Gastroesophageal sphincter (tissue), 4 donors: ENCODE results near the gene THYN1. TPM values are rescaled to one million over a fixed set of nuclear protein-coding genes. Genes with fewer than 3 reads are reported as not detected.
"Not testable (repeated sequence)": the region's sequence is repeated elsewhere in the genome, so short reads cannot be mapped to it uniquely, and the experiment has no call there.

ENCODE experiments used
- ATAC-seq: fragments of 150-250 bp; one replicate; pipeline ENCODE4 v1.9.1; 2016; ENCODE audit warnings: mild to moderate bottlenecking, moderate library complexity
- H3K27ac ChIP-seq, 4 donors: fragments of 200-600 bp; sonication (generic) in 3 of 4; 1 replicate in 3 of 4; 2 replicates in 1 of 4; pipeline ENCODE4 v1.5.1; 2016 to 2019
- H3K27me3 ChIP-seq: fragments of 200-600 bp; sonication (generic); one replicate; pipeline ENCODE4 v1.5.1; 2019
- H3K36me3 ChIP-seq, 2 donors: fragments of 200-600 bp; sonication (generic); one replicate each; pipeline ENCODE4 v1.5.1; 2019; ENCODE audit warnings: control low read depth in 1 of 2
- H3K4me1 ChIP-seq, 3 donors: fragments of 200-600 bp; sonication (generic); 1 replicate in 2 of 3; 2 replicates in 1 of 3; pipeline ENCODE4 v1.5.1; 2016 to 2019; ENCODE audit warnings: control low read depth in 2 of 3
- H3K4me3 ChIP-seq, 2 donors: fragments of 200-600 bp; sonication (generic); one replicate each; pipeline ENCODE4 v1.5.1; 2019; ENCODE audit warnings: mild to moderate bottlenecking in 1 of 2, moderate library complexity in 1 of 2
- H3K9me3 ChIP-seq, 3 donors: fragments of 200-600 bp; sonication (generic); one replicate each; pipeline ENCODE4 v1.5.1; 2017 to 2019; ENCODE audit warnings: control low read depth in 2 of 3
- CTCF ChIP-seq, 4 experiments: fragments of 200-600 bp in 2 of 4; fragments of 450-650 bp in 2 of 4; sonication (generic) in 1 of 4; IDR thresholded peaks; one replicate each; pipeline ENCODE4 v1.5.1; 2017 to 2019; ENCODE audit warnings: antibody characterized with exemption in 4 of 4, mild to moderate bottlenecking in 2 of 4, moderate library complexity in 2 of 4
- EP300 ChIP-seq: sonication (generic); formaldehyde crosslinking; IDR thresholded peaks from one replicate; pipeline ENCODE4 v1.6.1; 2017; ENCODE audit warnings: antibody characterized with exemption, mild to moderate bottlenecking
- POLR2A ChIP-seq, 2 donors: fragments of 450-650 bp; IDR thresholded peaks; one replicate each; pipeline ENCODE4 v1.6.1; 2017; ENCODE audit warnings: antibody characterized with exemption in 2 of 2, mild to moderate bottlenecking in 2 of 2, moderate library complexity in 1 of 2
- POLR2AphosphoS5 ChIP-seq: sonication (generic); formaldehyde crosslinking; IDR thresholded peaks from one replicate; pipeline ENCODE4 v1.6.1; 2017; ENCODE audit warnings: antibody characterized with exemption
- WGBS, 2 donors: methylation state at CpG; one replicate each; pipeline ENCODE4 v1.1.5; 2018; ENCODE audit warnings: low coverage in 1 of 2; 5-methylcytosine and 5-hydroxymethylcytosine counted together
- total RNA-seq, 4 donors: library from RNA; depleted of rRNA; stranded (reverse); fragments of >200 nt; gene quantifications; one replicate each; pipeline ENCODE4 v1.1.0, GENCODE V29; 2016

Gene THYN1
- total RNA-seq, 4 donors from 2014 or later, result 54.0 to 74.4 (median 55.4) TPM

GRCh38 chr11:134261626-134262488 is 8.7 kb upstream of the THYN1 start:
- WGBS, 2 donors, result 86 to 97% methylated on average over 5 to 9 of the region's 14 CpGs
- TF ChIP-seq EP300 (no peak), CTCF (IDR thresholded peaks at IDR 0.05) (peak in 1 of 4 experiments; percentile 46)
- Histone ChIP-seq H3K4me1 (no peaks in the 10 kb centered on the region), H3K27me3 (no peaks in the 10 kb centered on the region), H3K4me3 (no peak overlapping the region), H3K9me3 (no peaks in the 10 kb centered on the region), H3K27ac (no peak overlapping the region), H3K36me3 (peaks cover 0 to 88% of the 10 kb centered on the region in 2 donors)
- no peak for ATAC-seq

GRCh38 chr11:134260983-134261382 is 7.8 kb upstream of the THYN1 start:
- Histone ChIP-seq H3K4me3 (no peak overlapping the region), H3K4me1 (no peaks in the 10 kb centered on the region), H3K9me3 (no peaks in the 10 kb centered on the region), H3K27me3 (no peaks in the 10 kb centered on the region), H3K27ac (no peak overlapping the region), H3K36me3 (peaks cover 0 to 95% of the 10 kb centered on the region in 2 donors)
- ATAC-seq, result no peak
- WGBS, 2 donors, result 91 to 100% methylated on average over 3 to 14 of the region's 16 CpGs
- TF ChIP-seq POLR2A (IDR thresholded peaks at IDR 0.05), result no peak
- TF ChIP-seq EP300, result no peak
- TF ChIP-seq POLR2AphosphoS5, result no peak
- TF ChIP-seq CTCF (IDR thresholded peaks at IDR 0.05), result no peak

GRCh38 chr11:134260503-134260902 is 7.4 kb upstream of the THYN1 start:
- no peak overlapping the region for H3K27ac ChIP-seq
- no peak for ATAC-seq
- peaks cover 0 to 3% (median 0%) of the 10 kb centered on the region in 3 donors for H3K4me1 ChIP-seq
- H3K4me3 ChIP-seq, result no peak overlapping the region
- TF ChIP-seq POLR2AphosphoS5, result no peak
- no peak for TF ChIP-seq POLR2A (IDR thresholded peaks at IDR 0.05)
- TF ChIP-seq EP300, result no peak
- TF ChIP-seq CTCF (IDR thresholded peaks at IDR 0.05), result no peak
- H3K36me3 ChIP-seq, result peaks cover 0 to 93% of the 10 kb centered on the region in 2 donors
- H3K9me3 ChIP-seq, result no peaks in the 10 kb centered on the region
- no peaks in the 10 kb centered on the region for H3K27me3 ChIP-seq

- no peak for ATAC-seq
- no peak overlapping the region for H3K27ac ChIP-seq
- H3K27me3 ChIP-seq, result no peaks in the 10 kb centered on the region
- no peaks in the 10 kb centered on the region for H3K9me3 ChIP-seq
- peaks cover 0 to 74% of the 10 kb centered on the region in 2 donors for H3K36me3 ChIP-seq
- TF ChIP-seq POLR2AphosphoS5 (no peak), CTCF (IDR thresholded peaks at IDR 0.05) (no peak), POLR2A (IDR thresholded peaks at IDR 0.05) (no peak)
- H3K4me3 ChIP-seq, result no peak overlapping the region
- H3K4me1 ChIP-seq, result peaks cover 0 to 19% (median 7%) of the 10 kb centered on the region in 3 donors
- WGBS, 2 donors, result 69 to 79% methylated on average over 2 to 3 of the region's 4 CpGs
Measured at GRCh38 chr11:134258577-134258976, 5.4 kb upstream of the THYN1 start.

GRCh38 chr11:134257101-134257500 is 3.9 kb upstream of the THYN1 start:
- Histone ChIP-seq H3K4me1 (peaks cover 3 to 25% (median 10%) of the 10 kb centered on the region in 3 donors), H3K27ac (no peak overlapping the region), H3K36me3 (peaks cover 0 to 59% of the 10 kb centered on the region in 2 donors), H3K27me3 (no peaks in the 10 kb centered on the region), H3K9me3 (no peaks in the 10 kb centered on the region), H3K4me3 (no peak overlapping the region)
- 89 to 96% methylated on average over 4 to 8 of the region's 11 CpGs for WGBS, 2 donors
- no peak for TF ChIP-seq POLR2AphosphoS5
- TF ChIP-seq EP300, result no peak
- TF ChIP-seq POLR2A (IDR thresholded peaks at IDR 0.05), result no peak
- TF ChIP-seq CTCF (IDR thresholded peaks at IDR 0.05), result no peak
- ATAC-seq, result no peak

GRCh38 chr11:134255184-134255561 is 2.0 kb upstream of the THYN1 start:
- H3K27me3 ChIP-seq, ATAC-seq, H3K9me3 ChIP-seq, H3K4me3 ChIP-seq, H3K27ac ChIP-seq: not testable (repeated sequence)
- Histone ChIP-seq H3K36me3 (peaks cover 0 to 50% of the 10 kb centered on the region in 2 donors), H3K4me1 (peaks cover 9 to 38% (median 12%) of the 10 kb centered on the region in 3 donors)
- 93 to 94% methylated on average over 4 to 5 of the region's 5 CpGs for WGBS, 2 donors
